Left renal cortex interstitium (tissue), 4 donors: ENCODE data around the gene GNAI2. TPM values are rescaled to one million over a fixed set of nuclear protein-coding genes. Genes with fewer than 3 reads are reported as not detected.
"Not testable (repeated sequence)": the region's sequence is repeated elsewhere in the genome, so short reads cannot be mapped to it uniquely, and the experiment has no call there.

Experiments used
- DNase-seq, 4 donors: peaks; one replicate each; pipeline ENCODE4 v3.0.0-alpha.2; 2013; ENCODE audit warnings: low read depth in 4 of 4, low spot score in 2 of 4, missing footprints in 1 of 4
- polyA plus RNA-seq, 4 donors: library from polyadenylated mRNA; unstranded; fragments of 120-200 nt; gene quantifications; one replicate each; pipeline ENCODE4 v1.2.1, GENCODE V29; 2013; ENCODE audit not compliant: insufficient read length in 4 of 4

GNAI2 gene
- polyA plus RNA-seq, 4 donors, result 176 to 232 (median 220) TPM

DNA sequence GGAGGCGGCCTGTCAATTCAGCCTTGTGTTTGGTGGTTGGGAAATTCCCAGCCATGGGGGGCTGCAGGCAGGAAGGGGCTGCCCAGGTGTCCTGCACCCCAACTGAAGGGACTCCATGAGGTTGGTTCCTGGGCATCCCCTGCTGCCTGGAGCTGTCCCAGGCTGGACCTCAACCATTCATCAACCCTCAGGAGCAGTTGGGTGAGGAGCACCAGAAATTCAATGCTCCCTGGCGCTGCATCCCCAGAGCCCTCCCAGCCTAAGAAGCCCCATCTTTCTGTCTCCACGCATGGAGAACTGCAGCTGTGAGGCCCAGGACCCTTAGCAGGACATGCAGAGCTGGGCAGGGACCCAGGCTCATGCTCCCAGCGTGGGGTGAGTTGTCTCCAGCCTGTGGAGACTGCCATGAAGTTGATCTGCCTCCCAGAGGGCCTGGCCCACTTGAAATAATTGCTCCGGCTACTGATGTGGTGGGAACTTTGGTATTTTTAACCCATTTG is 25.0 kb downstream of the GNAI2 start:
- DNase-seq, result no peak

DNA sequence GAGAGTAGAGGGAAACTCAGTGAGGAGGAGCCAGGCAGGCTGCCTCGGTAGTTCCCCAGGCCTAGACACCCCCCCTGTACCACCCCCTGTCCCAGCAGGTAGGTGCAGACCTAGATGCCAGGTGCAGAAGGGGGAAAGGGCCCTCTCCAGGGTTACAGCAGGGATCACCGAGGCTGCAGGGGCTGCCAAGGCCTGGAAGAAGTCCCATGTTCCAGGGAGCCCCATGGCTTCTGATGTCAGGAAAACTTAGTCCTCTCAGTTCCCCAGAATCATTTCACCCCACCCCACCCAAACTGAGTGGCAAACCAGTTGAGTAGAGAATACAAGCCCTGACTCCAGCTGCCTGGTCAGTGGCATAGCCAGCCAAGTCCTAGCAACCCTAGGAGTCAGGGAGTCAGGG is 25.5 kb downstream of the GNAI2 start:
- DNase-seq, result no peak

- DNase-seq, result not testable (repeated sequence)
Observed at GRCh38 chr3:50262200-50262599, 26.2 kb downstream of the GNAI2 start.

DNA sequence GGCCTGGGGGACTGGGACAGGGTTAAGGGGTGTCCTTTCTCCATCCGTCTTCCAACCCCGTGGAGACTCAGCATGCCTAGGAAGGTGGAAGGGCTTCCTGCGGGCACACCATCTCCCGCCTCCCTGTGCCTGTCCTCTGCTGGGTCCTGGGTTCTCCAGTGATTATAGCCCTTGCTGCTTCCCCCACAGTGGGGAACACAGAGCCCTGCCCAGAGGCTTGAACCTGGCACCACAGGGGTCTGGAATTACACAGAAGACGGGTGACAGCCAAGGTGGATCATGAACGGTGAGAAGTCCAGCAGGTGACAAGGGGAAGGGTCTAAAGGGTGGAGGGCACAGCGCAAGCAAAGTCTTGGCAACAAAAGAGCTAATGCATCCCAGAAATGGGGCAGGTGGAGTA is 26.8 kb downstream of the GNAI2 start:
- DNase-seq, result no peak

GRCh38 chr3:50263478-50264382 is 27.7 kb downstream of the GNAI2 start:
- no peak for DNase-seq

DNA sequence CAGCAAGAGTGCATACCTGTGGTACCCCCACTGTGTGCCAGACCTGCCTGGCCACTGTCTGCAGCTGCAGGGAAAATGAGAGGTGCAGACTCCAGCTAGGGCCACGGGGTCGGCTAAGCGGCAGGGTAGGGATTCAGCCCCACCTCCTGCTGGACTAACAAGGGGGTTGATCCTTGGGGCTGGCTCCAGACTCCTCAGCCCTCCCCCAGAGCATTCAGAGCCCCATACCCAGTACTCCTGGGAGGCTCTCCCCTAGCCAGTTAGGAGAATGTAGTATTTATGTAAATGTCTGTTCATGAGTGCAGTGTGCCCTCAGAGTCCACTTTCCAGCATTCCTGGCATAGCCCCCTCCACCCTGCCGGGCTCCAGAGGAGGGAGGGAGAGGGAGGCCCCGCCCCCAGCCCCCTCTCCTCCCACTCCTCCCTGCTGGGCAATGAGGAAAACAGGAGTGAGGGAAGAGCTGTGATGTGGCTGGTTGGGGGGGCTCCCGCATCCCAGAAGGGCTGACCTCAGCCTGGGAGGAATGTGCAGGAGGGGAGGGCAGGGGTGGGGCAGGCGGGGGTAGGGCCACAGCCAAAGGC is 28.5 kb downstream of the GNAI2 start:
- peak; percentile 79 to 92 (median 85) for DNase-seq

DNA sequence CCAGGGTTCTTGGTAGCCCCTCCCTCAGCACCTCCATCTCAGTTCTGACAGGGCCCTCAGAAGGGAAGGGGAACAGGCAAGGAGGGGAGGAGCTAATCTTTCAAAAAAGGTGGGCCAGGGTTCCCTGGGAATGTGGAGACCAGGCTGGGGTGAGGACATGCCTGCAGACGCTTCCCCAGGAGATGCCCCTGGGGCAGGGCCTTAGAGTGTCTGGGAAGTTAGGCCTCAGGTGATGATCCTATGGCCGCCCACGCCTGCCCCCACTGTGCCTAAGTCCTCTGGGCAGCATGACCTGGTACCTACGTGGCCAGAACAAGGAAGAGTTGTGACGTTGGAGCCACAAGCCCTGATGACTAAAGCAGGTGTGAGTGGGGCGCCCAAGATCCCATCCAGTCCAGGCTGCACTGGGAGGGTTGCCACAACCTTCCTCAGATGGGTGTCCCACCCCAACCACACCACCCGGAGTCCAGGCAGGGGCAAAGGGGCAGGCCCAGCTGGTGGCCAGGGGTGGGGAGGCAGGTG is 29.0 kb downstream of the GNAI2 start:
- DNase-seq, result no peak

GRCh38 chr3:50265571-50265970 is 29.6 kb downstream of the GNAI2 start:
- DNase-seq, result no peak

DNA sequence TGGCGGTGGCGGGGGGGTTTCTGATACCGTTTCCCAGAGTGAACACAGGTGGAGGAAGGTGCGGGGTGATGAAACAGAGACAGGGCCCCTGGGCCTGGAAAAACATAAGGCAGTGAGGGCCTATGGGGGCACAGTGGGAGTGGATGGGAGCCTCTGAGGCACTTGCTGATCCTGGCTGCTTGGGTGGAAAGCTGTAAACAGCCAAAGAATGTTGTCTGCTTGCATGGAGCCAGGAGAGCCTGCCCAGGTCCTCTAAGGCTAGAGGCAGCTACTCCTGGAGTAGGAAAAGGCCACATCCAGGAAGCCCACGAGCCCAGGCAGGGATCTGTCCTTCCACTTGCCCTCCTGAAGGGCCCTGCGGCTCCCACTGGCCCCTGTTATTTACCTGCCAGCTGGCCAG is 30.0 kb downstream of the GNAI2 start:
- no peak for DNase-seq

DNA sequence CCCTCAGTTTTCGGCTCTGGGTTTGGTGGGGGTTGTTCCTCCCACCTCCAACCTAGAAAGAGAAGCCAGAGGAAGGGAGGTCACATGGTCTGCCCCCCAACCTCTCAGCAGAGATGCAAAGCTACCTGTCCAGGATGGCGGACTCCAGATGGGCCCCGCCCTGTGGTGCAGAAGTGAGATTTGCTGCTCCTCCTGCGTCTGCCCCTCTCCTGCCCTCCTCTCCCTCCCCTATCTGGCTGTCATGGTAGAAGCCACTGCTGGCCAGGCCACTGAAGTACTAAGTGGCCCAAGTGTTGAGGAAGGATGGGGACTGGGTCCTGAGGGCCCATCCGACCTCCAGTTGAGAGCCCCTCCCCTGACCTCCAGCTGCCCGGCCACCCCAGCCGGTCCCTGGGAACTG is 30.8 kb downstream of the GNAI2 start:
- no peak for DNase-seq

GRCh38 chr3:50267280-50267913 is 31.4 kb downstream of the GNAI2 start:
- DNase-seq, result no peak

GRCh38 chr3:50268276-50268675 is 32.3 kb downstream of the GNAI2 start:
- DNase-seq, result no peak

- DNase-seq, result no peak
Observed at GRCh38 chr3:50268703-50269451, 32.9 kb downstream of the GNAI2 start, which contains the start of gene SEMA3B. TSS of gene SEMA3B (plus strand) at chr3:50269147. CDS start at chr3:50269241, 94 bp downstream.

DNA sequence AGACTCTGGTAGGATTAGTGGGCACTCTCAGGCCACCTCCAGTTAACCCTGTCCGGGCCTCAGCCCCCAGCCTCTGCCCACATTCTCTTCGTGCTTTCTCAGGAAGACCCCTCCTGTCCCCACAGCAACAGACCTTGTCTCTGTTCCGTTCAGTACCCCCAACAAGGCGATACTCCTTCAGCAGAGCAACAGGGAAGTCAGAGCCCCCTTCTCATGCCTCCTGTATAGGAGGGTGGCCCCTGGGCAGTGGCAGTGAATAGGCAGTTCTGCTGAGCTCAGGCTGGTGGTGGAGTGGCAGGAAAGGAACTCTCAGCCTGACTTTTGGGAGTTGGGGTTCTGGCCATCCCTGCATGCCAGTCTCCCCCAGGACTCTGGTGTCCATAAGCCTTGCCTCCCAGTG is 33.5 kb downstream of the GNAI2 start:
- DNase-seq, result no peak

GRCh38 chr3:50269977-50270413 is 34.0 kb downstream of the GNAI2 start:
- DNase-seq, result no peak

DNA sequence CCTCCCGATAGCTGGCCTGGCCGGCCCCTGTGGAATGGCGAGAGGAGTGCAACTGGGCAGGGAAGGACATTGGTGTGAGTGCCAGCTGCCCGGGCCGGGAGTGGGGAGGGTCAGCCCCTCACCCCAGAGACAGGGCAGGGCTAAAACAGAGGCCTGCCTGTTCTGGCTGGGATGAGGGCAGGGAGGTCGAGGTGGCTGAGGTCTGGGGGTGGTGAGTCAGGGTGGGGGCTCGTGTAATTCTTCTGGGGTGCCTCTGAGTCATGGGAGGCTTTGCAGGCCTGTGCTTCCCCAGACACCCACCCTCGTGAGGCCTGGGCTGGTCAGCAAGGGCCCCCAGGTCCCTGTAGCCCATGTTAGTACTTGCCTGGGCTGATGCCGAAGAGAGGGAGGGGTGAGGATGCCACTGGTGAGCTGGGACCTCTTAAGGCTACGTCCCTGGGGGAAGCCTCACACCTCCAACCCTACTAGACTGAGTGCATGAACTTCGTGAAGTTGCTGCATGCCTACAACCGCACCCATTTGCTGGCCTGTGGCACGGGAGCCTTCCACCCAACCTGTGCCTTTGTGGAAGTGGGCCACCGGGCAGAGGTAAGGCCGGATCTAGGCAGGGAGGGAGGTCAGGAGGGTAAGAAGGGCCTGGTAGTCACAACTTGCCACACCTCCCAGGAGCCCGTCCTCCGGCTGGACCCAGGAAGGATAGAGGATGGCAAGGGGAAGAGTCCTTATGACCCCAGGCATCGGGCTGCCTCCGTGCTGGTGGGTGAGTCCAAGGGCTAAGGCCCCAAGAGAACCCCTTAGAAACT is 34.6 kb downstream of the GNAI2 start:
- DNase-seq, result no peak

DNA sequence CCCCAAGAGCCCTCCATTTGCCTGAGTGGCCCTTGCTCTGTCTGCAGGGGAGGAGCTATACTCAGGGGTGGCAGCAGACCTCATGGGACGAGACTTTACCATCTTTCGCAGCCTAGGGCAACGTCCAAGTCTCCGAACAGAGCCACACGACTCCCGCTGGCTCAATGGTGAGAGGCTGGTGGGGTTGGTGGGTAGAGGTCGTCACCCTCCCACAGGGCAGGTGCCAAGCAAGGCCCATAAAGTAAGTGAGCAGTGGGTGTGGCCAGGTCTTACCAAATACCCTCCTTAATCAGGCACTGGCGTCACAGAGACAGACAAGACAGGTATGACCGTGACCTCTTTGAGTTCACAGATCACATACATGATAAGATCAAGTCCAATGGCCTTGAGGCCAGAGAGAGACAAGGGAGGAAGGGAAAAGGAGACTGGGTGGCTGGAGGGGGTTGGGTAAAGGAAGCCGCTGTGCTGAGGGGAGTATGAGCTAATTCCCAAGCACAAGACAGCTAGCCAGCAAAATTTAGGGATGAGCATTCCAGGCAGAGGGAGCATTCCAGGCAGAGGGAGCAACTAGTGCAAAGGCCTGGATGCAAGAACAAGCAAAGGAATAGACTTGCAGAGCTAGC is 35.4 kb downstream of the GNAI2 start:
- no peak for DNase-seq

- DNase-seq, result not testable (repeated sequence)
Observed at GRCh38 chr3:50272538-50272910, 36.5 kb downstream of the GNAI2 start.
